GM18870 (cell line): Measurements from ENCODE around the gene CADM1.

Experiments
- ATAC-seq: cut with Tn5 transposase; IDR thresholded peaks from one replicate; pipeline ENCODE4 v1.9.1; 2021; ENCODE audit warnings: moderate library complexity; ENCODE audit not compliant: unreplicated experiment

Gene CADM1

DNA sequence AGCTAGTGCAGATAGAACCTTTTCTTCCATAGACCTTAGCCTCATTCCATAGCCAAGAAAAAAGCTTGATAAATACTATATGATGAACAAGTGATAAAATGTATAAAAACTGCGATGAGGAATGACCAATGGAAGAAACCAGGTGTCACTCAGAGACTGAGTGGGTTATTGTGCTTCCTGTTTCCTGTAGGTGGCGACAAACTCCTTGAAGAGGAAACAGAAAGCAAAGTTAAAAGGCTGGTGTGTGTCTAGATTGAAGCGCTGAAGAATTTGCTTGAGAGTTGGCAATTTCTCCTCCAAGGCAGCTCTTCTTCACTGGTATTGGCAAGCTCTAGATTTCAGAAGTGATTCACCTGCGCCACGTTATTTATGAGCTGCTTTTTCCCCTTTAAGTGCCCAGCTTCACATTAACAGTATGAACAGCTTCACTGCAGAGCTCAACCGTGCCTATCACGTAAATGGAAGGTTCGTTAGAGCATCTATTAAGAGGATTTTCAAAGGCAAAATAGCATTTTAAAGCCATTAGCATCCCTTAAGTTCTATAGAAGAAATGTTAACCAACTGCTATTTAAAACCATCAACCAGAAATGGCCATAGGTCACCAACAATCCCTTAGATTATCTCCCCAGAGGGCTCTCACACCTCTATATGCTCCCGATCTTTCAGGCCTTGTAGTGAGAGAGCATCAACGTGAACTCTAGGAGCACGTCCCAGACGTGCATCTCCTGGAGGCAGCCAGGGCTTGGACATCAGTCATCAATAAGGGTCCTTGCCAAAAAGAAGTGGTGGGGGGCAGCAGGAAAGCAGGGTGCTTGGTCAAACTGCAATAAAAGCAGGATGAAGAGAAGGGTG, 179.4 kb downstream of the CADM1 start:
- no peak for ATAC-seq

DNA sequence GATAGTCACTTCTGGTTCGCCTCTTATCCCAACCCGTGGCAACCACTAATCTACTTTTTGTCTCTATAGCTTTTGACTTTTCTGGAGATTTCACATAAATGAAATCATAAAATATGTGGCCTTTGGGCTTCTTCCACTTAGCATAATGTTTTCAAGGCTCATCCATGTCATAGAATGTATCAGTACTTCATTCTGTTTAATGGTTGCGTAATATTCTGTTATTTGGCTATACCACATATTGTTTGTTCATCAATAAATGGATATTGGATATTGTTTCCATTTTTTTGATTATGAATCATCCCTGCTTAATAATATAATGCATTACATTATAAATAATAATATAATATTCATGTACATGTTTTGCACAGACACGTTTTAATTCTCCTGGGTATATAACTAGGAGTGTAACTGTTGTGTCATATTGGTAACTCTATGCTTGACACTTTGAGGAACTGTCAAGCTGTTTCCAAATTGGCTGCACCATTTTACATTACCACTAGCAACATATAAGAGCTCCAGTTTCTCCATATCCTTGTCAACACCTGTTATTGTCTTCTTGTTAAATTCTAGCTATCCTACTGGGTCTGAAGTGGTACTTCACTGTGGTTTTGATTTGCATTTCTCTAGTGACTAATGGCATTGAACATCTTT, 181.5 kb downstream of the CADM1 start:
- no peak for ATAC-seq

DNA sequence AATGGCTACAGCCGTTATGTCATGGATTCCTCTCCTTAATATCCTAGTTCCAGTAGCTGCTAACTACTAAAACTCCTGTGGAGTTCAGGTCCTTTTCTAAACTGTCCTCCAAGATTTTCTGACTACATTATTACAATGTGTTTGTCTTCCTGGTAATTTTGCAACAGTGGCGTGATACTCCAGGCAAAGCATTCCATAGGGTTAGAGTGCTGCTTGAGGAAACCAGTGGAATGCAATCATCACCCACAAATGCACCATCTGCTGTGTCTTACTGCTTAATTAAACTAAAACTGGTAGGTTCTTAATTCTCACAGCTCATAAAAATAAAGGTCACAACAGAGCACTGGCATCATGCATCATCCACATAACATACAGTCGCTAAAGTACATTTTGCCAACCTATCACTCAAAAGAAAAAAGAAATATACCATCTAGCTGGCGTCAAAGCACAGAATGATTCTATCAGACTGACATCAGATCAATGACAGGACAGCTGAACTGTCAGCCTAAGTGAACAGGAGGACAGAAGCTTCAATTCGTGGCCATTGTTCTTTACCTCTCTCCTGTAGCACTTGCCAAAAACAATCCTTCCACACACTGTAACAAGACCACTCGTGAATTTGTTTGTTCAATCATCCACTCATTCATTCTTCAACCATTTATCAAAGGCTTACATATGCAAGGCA, 182.5 kb downstream of the CADM1 start:
- ATAC-seq = no peak

DNA sequence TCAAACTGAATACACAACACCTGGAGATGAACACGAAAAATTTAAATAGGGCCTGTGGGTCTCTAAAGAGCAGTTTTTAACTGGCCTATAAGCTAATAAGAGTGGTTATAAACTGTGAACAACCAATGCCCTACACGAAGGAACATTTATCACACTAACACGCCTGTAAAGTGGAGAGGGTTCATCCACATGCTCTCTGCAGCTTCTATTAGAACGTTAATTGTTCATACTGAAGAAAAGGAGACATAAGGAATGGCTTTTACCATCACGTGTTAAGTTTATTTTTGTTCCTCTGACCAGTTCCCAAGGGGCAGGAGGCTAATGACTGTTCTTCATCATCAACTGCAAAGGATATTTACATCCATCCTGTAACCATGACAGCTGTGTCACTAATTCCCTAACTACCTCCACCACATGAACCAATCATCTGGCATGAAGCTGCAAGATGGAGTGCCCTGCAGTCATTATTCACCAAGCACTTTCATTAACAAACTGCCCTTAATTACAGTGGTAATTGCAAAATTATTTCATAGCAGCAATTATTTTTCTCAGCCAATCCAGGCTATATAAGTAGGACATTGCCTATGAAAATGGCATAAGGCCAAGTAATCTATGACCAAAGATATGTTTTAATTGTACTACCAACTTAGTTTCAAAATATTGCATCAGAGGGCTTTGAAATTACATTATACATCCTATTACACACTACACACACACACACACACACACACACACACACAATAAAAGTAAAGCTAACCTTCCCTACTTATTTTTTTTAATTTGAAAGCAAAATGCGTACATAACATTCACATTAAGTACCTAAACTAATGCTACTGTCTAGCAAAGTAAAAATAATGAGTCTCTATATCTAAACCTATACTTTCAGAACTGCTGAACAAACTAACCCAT, 186.7 kb downstream of the CADM1 start:
- no peak for ATAC-seq

DNA sequence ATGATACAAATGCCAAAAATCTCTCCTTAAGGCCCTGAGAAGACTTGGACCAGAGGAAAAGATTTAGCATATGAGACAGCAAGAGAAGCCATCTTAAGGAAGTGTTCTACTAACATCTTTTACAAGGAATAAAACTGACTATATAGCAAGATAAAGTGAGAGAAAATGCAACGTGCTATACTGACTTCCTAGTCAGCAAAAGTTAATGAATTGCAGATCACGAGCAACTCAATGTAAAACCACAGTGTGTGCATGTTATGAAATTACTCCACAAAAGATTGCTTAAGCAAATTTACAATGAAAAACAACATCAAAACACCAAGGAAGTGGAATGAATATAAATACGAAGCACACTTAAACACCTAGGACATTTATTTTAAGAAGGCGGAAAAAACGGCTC, 187.5 kb downstream of the CADM1 start:
- no peak for ATAC-seq

DNA sequence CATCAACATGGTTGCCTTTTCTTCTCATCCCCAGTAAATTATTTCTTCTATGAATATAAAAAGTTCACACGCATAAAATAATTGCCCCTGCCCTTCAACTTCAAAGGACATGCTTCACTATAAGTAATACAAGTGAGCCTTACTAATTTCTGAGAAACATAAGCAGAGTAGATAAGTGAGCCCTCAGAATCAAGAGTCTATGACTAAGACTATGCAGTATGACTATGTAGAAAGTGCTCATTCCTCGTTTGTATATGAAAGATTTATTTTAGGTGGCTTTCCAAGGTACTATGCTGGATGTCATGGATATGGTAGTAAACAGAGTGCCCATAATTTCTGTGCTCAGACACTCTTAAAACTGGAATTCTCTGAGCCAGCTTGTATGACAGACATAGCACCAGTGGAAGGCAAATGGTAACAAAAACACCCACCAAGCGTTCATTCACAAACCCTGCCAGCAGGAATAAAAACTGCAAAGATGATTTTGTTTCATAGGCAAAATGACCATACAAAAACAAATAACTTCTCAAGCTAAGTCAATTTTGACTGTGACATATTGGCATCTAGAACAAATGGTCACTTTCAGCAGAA, 189.8 kb downstream of the CADM1 start:
- ATAC-seq = no peak

DNA sequence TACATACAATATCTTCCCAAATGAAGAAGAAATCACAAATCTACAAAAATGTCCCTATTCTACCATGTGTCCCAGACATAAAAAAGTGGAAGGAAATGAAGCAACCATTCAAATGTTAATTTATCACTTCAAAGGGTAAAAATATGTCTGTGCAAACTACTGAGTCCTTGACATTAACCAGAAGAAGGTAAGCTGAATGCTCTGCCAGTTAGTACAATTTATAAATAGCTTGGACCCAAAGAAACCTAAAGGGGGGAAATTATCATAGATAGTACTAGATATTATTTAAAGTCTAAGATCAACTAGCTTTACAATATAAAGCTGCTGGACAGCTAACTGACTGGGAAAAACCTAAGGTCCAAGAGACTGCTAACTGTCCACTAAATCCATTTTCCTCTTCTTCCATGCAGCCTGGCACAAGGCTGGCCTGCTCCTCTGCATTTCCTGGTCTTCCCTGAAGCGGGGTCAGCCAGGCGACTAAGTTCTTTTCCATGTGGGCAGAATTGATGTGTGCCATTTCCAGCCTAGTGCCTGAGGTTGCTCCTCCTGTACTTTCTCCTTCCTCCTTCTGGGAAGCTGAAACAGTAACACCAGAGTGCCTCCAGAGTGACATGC, 190.9 kb downstream of the CADM1 start:
- ATAC-seq = no peak

DNA sequence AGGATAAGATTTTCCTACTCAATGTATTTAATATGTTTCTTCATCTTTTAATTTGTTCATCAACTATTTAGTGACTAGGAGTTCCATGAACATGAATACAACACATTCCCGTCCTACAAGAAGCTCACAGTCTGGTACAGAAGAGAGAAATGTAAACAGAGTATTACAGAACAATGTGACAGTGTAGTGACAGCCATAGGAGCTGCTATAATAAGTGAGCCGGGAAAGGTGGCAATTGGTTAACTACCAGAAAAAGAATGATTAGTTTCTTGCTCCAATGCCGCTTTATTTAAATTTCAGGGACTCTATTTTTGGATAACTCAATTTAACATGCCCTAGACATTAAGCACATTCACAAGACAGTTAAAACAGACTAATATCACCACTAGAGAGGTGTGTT, 192.3 kb downstream of the CADM1 start:
- ATAC-seq = no peak

DNA sequence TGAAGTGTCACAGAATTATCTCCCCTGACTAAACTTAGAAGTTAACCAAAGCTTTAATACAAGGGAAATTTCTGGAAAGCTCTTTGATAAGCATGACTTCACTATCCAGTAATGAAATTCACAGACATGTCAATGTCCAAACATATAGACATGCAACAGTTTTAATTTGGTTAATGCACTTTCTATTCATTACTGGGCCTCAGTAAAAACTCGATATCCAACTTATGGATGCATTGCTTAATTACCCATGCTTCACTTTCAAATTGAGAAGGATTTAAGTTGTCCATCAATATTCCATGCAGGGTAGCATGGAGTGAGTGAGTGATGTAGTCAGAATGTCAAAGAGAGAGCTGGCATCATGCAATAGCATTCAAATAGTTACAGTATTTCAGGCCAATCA, 197.5 kb downstream of the CADM1 start:
- ATAC-seq = no peak

DNA sequence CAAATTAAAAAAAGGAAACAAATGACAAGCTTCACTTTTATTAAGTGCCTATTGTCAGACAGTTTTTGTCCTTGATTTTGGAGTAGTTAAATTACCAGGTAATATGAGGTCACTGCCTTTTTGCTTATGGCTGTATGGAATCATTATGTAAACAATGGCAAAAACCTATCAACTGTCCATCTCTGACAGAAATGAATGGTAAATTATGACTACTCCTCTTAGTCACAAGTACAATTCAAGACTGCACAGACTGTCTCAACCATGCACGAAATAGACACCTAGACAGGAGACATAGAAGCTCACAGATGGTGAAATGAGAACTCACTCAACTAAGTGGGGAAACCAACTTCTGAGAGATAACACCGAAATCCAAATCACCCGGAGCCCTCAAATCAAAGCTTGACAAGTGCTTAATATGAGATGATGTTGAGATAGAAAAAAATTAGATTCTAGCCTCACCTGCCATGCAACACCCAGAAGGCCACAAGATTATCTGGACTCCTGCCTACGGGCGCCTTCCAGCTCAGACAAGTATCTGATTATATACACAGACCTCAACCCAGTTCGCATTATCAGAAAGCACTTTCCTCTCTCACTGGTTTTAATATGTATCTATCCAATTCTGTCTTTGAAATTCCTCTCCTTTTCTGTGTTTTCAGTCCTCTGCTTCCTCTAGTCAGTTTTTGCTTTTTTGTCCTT, 199.3 kb downstream of the CADM1 start:
- ATAC-seq = no peak

DNA sequence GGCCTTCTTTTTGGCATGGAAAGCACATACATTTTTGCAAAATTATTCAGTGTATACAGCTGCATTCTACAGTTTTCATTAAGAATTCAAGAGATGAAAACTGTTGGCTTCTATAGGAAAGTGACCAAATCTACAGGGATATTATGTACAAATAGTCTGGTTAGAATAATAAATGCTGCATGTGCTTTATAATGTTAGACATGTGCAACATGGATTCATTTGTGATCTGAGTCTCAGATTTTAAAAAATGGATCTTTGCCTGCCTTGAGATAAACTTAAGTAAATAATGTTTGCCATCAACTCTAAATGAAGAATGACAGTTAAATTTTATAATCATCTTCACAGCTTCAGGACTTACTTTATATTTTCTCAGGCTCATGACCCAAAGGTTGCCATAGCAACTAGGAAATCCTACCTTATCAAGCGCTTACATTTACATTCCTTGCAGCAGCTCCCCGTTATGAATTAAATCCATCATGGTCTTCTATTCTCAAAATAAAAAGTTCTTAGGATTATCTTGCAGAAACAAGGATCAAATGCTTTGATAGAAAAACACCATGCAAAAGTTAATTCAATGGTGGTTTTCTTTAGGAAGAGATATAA, 200.2 kb downstream of the CADM1 start:
- ATAC-seq = no peak

DNA sequence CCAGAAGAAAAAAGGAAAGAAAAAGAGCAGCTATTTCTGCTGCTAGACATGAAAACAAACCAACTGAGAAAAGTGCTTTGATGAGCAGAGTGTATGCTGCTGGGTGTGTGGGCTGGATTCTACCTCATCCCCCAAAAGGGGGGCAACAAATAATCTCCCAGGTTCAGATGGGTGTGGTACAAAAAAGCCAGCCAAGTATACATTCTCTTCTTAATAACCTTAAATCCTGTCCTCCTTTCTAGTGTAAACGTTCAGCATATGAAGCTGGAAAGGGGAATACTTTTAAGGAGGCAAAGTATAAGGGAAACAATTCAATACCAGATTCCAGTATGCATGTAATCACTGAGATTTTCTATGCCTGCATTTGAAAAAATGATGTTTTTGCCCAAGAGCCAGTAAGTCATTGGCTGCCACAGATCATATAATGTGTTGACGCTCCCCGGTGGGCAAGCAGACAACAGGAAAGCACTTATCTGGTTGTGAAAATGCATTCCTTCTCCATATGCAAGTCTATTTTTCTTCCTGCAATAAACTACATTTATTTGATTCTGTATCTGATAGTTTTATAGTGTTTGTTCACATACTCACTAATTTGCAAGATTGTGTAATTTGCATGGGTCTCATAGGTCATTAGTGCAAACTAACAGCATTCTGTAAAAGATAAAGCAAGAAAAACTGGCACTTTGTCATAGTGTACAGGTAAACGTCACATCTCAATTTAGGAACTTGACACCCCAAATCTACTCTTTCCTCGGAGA, 201.1 kb downstream of the CADM1 start:
- no peak for ATAC-seq

DNA sequence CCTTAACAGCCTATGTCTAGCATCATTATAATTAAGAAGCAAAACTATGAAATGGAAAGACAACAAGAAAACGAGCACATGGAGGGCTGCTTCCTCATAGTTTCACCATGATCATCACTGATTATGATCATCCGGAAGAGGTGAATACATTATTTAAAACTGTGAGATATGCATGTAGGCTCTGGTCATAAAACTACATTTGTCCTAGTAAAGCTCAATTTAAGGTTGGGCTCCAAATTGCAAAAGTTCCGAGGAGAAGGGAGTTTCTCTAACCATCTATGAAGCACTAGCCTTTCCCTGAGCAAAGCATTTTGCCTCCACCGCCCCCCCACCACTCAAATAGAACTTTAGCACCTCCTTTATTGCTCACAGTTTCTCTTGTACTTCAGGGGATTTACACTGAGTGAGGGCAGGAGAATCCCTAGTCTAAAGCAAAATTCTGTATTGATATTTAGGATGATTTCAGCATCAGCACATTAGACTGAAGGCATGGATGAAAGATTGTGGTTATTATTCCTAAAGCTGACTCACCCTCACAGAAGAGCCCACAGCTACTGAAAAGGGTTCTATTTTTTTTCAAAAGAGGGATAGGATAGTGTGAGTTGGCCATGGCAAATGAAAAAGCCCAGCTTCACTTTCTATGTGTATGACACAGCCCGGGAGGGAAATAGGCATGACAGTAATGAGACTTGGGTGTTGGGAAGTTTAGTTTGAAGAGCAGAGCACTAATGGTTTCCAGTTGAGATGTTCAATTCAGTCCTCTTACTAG, 203.4 kb downstream of the CADM1 start:
- no peak for ATAC-seq

DNA sequence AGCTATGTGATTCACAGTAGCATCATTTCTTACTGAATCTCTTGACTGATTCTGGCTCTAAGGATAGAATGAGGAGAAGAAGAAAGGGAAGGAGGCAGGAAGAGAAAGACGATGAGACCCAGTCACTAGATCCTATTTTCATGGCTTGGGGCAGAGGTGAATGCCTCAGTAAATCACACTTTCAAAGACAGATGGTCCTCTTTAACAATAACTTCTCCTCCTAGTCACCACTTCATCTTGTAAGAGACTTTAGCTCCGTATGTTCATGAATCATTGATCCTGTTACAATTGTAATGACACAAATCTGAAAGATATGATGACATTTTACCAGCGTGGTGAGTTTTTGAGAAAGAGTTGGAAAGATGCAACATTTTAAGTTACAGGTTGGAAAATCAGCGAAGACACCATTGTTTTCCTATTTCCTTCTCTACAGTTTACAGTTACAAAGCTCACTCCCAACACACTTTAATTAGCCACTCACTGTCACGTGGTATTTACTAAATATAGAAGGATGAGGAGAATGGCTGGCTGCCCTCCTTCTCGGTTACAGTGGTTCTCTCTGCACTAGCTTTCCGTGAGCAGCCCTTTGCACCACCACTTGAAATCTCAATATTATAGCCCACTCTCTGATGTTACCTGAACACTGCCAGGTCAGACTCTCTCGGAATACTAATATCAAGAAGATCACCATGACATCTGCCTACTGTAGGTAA, 205.8 kb downstream of the CADM1 start:
- ATAC-seq = no peak

DNA sequence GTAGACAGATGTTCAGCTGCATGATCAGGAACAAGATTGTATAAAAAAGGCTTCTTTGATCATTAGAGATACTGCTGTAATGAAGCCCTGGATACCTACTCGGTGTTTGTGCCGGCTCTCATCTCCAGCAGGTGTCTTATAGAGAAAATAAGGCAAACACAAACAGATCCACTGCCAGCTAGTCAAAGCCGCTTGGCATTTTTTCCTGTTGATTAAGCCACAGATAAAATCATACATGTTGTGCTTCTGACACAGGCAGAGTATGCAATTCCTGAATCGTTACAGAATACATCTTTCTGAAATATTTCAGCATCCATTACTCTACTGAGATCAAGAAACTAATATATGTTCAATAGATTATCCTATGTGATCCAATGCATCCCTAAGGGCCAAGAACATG, 206.9 kb downstream of the CADM1 start:
- no peak for ATAC-seq

DNA sequence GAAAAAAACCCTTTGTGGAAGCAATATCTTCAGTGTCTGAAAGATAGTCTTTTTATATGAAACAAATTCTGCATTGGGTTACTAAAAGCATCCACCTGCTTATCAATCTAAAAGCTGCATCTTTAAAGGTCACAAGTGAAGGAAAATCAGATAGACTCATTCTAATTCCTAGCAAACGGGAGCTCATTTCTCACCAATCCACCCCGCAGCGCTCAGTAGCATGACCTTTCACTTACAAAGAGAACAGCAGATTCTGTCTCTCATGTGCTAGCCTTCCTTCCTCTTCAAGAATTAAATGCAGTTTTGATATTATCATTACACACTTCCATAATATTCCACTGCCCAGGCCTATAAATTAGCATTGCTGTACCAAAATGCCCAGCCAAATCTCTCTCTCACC, 212.9 kb downstream of the CADM1 start:
- ATAC-seq = no peak

DNA sequence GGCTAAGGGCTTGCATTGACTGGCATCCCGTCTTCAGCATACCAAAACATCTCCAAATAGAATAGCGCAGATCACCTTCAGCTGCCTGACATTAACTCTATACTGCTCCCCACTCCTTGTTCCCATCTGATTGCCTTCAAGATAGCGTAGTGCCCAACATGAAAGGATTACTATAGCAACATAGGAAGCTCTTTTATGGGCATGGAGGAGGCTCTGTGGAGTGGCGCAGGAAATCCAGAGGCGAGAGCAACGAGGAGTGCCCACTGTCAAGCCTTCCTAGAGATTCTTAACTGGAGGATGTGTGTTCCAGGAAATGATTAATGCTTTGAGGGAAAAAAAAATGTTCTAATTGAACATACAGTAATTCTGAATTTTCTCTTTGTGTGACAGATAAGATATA, 213.3 kb downstream of the CADM1 start:
- ATAC-seq = no peak
